Stimulated activated CD8-positive, alpha-beta memory T cell treated with anti-CD3 and anti-CD28 coated beads, Interleukin-12 subunit alpha, Interleukin-12 subunit beta, amount 100 ng/mL, for 24 hours (primary cell): ENCODE measurements around the gene HLA-DRB1.
"Not testable (repeated sequence)": the region's sequence is repeated elsewhere in the genome, so short reads cannot be mapped to it uniquely, and the experiment has no call there.

Experiments
- DNase-seq: peaks from one replicate; pipeline ENCODE4 v3.0.0-alpha.2; 2020; ENCODE audit errors: extremely low read depth

HLA-DRB1 gene

DNA sequence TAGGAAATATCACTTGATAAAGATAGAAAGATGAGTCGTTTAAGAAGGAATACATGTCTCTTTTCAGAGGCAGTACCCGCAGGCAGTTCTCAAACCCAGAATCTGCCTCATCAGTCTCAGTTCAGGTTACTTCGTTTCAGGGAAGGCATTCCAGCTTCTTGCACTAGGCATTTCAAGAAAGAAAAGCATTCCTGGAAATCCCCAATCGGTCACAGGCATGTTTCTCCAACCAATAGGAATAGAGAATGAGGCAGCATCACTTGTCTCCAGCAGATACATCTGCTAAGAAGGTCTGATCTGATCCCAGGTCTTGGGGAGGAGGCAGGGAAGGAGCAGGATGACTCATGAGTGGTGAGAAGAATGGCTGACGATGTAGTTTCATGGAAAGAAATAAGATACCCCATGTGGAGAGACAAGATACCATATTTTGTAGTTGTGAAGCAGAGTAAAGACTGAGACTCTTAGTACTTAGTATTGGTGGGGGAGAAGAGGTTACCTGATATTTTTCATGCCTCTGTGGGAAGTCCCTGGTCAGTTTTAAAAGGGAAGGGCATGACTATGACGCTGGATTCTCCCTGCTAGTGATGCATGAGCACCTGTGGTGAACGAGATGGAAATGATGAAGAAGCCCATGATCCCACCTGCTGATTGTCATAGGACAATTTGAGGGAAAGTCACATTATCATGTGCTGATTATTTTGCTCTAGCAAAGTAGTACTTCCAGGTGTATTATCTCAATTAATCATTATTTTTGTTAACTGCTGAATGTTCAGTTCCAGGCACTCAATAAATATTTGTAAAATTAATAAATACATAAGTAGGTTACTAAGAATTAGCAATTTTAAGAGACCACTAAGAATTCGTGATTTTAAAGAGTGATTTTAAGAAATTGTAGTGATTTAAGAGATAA, 20.3 kb upstream of the HLA-DRB1 start:
- no peak for DNase-seq

DNA sequence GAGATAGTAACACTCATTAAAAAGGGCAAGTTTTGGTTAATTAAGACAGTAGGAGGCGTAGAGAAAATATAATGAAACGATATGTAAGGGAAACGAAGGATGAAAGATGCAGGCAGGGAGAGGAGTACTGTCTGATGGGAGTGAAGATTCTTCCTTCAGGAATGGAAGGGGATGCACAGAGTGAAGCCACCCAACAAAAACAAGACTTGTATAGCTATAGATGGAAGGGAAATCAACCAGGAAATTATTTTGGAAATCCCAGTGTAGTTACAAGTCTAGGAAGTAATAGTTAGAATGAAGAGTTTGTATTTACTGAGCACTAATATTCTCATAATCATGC, 19.7 kb upstream of the HLA-DRB1 start:
- DNase-seq, result no peak

DNA sequence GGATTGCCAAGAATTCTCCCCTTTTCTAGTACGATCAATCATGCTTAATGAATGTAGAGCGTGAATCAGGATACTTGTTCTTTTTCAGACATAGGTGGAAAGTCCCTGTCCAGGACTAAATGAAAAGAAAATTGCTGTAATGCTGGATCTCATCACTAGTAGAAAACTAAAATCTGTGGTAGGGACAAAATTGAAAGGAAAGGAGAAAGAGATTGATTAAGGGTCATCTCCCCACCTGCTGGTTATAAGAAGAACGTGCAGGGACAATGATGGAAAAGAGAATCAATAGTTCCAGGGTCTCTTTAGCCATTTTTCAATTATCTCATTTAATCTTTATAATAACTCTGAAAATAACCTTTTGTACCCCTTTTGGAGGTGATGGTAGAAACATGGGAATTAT, 18.7 kb upstream of the HLA-DRB1 start:
- no peak for DNase-seq

DNA sequence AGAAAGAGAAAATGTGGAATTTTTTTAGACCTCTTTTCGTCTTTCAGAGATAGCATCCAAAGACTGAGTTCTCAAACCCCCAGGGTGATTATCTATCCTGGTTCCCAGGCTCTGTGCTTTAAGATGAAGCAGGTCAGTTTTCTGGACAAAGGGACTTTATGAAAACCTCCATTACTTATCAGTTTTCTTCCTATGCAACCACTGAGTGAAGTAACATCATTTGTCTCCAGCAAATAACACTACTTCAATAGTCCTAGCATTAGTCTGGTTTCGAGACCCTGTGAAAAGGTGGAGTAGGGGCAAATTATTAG, 18.3 kb upstream of the HLA-DRB1 start:
- DNase-seq, result no peak

DNA sequence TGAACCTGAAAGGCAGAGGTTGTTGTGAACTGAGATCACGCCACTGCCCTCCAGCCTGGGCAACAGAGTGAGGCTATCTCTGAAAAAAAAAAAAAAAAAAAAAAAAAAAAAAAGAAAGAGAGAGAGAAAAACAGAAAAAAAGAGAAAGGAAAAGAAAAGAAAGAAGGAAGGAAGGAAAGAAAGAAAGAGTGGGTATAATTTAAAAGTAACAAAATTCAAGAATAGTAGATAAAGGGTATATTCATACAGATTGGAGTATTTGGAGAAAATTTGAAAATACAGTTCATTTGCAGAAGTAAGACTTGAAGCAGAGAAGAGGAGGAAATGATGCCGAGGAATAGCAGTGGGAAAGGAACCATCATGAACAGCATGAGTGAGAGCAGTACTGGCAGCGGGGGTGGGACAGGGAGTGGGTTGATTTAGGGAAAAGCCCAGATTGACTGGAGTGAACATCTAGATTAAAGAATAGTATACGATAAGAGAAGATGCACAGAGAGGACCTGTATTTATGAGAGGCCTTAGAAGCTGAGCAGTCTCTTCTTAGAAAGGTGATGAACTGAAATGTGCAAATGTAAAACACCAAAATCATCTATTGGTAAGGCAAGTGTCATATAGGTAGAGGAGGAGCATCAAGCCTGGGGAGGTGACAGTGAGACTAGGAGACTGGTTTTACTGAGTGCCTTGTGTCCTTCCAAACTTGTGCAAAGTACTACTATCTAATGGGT, 17.8 kb upstream of the HLA-DRB1 start:
- DNase-seq, result no peak

DNA sequence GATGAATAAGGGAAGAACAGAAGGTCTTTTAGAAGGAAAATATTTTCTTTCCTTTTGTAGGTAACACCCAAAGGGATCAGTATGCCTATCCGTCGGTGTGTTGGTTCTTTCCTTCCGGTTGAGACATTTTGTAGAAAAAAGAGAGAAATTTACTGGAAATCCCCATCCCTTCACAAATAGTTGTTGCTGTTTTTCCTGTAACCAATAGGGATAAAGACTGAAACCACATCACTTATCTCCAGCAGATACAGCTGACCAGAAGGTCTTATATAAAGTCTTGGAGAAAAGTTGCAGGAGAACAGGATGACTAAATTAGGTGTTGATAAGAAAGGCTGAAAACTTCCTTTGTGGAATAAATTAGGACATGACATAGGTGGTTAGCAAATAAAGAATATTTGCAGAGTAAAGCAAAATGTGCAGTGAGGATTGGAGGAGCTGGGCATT, 14.8 kb upstream of the HLA-DRB1 start:
- no peak for DNase-seq

DNA sequence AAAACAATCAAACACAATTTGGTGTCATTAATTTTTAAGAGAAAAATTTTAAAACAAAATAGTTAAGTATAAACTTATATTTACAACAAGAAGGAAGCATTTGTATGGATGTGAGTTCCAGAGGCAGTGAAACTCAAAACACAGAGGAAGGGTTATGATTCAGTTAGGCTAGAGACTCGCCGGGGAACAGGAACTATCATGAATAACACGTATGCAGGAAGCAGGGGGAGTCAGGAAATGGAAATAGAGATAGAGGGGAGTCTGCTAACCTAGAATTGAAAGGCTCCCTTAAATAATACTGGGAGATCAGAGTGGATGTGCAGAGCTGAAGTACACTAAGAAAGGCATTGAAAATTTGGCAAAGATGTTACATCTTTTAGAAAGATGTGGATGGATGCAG, 14.2 kb upstream of the HLA-DRB1 start:
- DNase-seq, result no peak

DNA sequence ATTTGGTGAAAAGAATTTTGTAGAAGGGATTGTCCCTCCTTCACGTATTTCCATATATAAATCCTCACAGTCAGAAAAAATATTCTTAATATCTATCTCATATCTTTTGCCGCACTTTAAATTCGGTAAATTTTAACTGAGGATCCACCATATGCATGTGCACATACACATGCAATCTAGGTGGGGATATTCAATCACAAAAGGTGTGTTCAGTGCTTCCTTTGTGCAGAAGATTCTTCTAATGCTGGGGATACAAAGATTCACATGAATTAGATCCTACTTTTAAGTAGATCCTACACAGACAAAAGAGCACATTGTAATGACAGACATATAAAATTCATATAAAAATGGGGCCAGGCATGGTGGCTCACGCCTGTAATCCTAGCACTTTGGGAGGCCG, 13.6 kb upstream of the HLA-DRB1 start:
- no peak for DNase-seq

DNA sequence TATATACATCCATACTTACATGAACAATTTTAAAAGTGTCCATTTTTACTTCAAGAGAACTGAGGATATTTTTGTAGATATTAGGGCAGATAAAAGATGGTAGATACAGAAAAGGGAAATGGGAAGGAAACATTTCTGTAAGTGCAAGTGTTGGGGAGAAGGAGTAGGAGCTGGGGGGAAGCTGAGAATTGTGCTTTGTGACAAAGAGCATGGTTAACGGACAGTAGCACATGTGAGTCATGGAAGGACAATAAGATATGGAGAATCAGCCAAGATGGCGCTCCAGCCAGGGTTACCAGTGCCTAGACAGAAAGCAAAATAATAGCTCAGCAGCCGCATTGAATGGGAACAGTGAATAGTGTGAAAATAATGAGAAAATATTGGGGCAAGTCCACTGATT, 12.7 kb upstream of the HLA-DRB1 start:
- DNase-seq, result no peak

DNA sequence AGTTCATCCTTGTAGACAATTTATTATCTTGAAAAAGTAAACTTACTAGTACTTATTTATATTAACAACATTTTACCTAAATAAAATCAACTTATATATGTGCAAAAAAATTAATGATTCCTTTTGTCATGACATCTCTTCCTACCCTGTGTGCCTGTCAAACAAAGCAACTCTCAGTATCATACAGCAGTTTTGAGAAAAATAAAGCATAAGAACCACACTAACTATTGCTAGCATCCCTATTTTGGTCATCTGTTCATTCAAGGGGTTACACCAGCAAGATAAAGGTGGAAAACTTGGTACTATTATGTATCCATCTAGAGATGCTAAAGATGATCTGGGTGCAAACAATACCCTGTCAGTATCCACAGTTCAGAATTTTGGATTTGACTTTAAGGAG, 7.4 kb upstream of the HLA-DRB1 start:
- DNase-seq, result no peak

DNA sequence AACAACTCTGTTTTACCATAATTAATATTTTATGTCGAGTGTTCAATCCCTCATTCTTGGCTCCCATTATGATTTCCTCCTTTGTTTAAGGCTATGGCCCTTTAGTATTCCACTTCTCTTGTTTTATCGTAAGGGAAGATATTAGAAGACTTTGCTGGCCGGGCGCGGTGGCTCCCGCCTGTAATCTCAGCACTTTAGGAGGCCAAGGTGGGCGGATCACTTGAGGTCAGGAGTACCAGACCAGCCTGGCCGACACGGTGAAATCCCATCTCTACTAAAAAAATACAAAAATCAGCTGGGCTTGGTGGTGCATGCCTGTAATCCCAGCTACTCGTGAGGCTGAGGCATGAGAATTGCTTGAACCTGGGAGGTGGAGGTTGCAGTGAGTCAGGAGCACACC, 1.1 kb upstream of the HLA-DRB1 start:
- not testable (repeated sequence) for DNase-seq

DNA sequence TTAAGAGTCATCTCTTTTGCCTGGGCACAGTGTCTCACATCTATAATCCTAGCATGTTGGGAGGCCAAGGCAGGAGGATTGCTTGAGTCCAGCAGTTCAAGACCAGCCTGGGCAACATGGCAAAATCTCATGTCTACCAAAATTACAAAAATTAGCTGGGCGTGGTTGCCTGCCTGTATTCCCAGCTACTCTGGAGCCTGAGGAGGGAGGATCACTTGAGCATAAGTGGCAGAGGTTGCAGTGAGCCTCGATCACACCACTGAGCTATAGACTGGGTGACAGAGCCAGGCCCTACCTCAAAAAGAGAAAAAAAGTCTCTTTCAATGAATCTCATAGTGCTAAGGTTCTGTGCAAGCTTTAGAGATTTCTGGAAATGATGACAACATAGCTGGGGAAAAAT, 1.5 kb downstream of the HLA-DRB1 start:
- no peak for DNase-seq

DNA sequence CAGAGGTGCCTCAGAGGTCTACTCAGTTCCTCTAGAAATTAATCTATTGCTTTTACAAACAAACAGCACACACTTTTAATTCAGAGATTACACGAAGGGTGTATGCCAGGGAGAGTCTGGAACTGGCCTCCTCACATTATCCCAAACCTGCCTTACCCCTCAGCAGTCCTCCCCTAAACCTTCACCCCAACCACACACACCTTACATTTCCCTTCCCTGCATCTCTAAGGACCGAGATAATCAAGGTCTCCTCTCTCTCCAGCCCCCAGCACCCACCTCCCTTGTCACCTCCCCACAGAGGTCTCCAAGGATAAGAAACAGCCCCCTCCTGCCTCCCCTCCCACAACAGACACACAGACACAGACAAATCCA, 6.1 kb downstream of the HLA-DRB1 start:
- DNase-seq, result no peak

DNA sequence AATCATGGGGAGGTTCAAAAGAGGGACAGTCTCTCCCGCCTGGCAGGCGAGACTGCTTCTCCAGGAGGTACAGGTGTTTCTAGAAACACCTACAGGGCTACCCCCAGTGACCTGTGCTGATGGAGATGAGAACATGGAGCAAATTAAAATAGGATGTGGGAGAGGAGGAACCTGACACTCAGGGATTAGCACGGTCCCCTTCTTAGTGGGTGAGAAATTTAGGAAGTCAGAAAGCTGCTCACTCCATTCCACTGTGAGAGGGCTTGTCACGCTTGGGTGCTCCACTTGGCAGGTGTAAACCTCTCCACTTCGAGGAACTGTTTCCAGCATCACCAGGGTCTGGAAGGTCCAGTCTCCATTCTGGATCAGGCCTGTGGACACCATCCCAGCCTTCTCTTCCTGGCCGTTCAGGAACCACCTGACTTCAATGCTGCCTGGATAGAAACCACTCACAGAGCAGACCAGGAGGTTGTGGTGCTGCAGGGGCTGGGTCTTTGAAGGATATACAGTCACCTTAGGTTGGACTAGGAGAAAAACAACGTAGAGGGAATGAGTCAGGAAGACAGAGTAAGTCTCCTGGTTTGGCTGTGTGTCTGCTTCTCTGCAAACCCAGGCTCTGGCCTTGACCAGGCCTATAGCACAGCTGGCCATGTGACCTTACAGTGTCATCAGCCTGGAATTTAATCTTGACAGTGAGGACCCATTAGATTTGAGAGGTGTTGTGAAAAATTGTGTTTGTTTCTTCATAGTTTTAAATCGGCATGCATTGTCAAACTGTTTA, 8.1 kb downstream of the HLA-DRB1 start:
- no peak for DNase-seq

DNA sequence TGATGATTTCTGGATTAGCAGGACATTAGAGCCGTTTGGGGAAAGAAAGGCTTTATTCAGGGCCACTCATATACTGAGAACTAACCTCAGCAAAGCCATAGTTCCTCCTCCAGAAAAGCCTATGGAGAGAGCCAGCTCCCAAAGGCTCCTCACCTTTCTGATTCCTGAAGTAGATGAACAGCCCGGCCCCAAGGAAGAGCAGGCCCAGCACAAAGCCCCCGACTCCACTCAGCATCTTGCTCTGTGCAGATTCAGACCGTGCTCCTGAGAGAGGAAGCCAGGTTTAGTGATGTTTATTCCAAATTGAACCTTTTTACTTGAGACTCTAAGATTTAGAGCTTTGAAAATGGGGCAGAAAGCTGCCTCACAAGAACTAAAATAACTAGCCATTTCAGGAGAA, 9.1 kb downstream of the HLA-DRB1 start:
- no peak for DNase-seq

DNA sequence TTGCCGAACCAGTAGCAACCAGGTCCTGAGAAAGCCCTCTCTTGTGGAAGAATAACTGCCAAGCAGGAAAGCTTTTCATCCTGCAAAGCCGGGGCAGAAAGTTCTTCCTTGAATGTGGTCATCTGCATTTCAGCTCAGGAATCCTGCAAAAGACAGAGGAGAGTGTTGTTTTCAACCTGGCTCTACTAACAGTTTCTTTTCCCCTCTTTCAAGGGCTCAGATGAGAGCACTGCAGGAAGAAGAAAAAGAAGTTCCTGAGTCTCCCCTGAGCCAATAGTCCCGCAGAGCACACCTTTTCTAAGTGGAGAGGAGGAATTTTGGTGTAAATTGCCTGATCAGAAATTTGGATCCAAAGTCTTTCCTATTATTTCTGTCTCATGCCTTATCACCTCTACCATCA, 10.7 kb downstream of the HLA-DRB1 start:
- DNase-seq, result no peak

DNA sequence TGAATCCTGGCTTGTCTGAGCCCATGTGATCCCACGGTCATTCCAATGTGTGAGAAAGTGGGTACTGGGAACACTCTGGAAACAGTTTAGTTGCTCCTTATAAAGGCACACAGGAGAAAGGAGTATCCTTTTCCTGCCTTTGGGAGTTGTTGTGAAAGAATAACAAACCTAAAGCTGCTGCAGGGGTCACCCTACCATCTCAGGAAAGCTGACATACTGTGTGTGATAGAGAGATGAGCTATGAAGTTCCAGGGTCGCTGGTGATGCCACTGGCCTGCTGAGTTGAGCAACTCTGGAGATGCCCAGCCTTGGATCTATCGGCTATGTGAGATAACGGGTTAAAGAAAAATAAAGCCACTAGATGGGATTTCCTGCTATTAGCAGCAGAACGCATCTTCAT, 12.2 kb downstream of the HLA-DRB1 start:
- DNase-seq, result not testable (repeated sequence)

DNA sequence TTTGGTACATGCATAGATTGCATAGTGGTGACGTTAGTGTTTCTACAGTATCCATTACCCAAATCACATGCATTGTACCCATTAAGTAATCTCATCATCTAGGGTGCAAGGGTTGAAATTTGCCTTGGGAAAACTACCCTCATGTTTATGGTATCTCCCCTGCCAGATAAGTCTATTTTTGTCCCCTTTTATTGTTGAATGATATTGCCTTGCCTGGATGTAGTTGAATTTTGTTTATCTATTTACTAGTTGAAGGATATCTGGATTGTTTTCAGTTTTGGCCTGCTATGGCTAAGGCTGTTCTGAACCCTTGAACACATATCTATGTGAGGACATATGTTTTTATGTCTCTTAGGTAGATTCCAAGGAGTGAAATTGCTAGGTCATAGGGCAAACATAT, 13.4 kb downstream of the HLA-DRB1 start:
- DNase-seq, result no peak

DNA sequence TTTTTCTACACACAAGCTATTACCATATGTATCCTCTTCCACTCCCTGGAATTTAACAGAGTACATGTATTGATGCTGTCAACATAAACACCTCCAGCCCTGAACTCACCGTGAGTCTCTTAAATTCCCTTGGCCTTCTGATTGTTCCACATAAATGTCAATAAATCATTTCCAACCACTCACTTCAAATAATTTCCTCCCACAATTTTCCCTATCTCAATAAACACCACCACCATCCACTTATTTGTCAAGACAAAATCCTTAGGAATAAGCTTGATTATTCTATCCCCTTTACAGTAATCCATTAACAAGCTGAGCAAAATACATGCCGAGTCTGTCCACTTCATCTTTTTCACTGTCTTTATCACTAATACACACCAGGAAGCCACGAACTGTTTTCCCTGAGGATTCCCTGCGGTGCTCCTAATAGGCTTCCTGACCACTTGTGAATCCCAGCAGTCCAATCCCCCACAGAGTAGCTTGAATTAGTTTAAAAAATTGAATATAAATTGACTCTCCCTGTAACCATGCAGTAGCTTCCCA, 19.2 kb downstream of the HLA-DRB1 start:
- DNase-seq, result no peak

DNA sequence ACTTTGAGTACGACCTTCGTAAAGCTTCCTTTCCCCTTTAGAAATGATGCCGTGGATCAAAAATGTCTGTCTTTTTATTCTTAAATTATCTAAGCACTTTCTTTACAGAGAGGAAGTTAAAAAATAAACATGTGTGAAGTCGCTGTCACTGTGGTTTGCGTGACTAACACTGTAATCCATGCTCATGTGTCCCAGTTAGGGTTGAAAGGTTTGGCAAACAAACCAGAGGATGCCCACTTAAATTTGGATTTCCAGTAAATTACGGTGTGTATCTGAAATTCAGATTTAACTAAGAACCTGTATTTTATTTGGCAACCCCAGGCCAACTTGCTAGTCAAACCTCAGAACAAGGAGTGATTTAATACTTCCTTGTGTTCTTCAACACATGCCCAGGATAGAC, 21.1 kb downstream of the HLA-DRB1 start:
- DNase-seq, result no peak

DNA sequence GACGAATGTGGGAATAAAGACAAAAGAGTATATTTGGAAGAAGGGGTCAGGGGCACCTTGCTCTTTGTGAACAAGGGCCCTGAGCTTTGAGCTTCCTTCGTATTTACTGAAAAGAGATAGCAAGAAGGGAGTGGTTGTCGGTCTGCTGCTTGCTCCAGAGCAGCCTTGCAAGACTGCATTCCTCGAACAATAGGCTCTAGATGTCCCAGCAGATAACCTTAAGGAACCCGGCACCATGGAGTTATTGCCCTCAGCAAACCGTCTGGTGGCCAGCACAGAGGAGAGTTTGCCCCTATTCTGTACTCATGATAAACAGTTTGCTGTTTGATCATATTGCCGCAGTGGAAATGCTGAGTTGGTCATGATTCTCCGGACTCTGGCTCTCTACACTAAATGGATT, 22.7 kb downstream of the HLA-DRB1 start:
- no peak for DNase-seq

DNA sequence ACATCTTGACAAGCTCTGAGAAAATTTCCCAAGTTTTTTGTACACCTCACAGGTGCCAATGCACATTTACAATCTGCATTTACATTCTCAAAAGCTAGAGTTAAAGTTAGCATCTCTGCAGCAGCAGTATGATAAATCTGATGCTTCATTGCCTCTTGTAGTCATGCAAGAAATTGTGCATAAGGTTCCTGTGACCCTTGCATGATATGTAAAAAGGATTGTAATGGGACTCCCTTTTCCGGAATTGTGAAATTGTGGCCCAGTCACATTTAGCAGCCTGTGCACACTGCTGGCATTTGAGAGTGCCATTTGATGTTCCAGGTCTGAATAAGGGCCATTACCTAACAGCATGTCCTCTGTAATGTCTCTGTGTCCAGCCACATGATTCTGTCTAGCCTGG, 24.1 kb downstream of the HLA-DRB1 start:
- no peak for DNase-seq

DNA sequence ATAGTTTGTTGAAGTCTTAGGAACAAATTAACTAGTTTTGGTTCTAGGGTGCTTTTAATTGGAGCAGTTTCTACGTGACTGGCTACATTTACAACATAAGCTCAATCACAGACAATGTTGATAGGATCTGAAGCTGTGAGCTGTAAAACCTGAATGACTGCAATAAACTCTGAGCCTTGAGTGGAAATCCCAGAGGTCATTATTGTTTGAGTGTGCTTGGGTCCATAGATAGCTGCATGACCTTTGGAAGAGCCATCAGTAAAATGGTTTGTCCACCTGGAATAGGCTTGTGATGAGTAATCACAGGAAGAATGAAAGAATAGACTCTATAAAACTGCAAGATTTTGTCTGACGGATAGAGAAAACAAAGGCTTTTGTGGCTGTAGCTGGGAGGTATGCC, 26.7 kb downstream of the HLA-DRB1 start:
- no peak for DNase-seq
